Stimulated activated CD4-positive, alpha-beta T cell treated with anti-CD3 and anti-CD28 coated beads, Interleukin-1b, Interleukin-23, amount 100 ng/mL, for 48 hours (primary cell): Measurements from ENCODE around the gene GIMAP4.
"Not testable (repeated sequence)": the region's sequence is repeated elsewhere in the genome, so short reads cannot be mapped to it uniquely, and the experiment has no call there.

Experiments used
- DNase-seq: peaks from one replicate; pipeline ENCODE4 v3.0.0-alpha.2; 2020

The GIMAP4 gene

GRCh38 chr7:150567169-150567568 lies at the start of gene GIMAP4:
TSS of gene GIMAP4 (plus strand) at chr7:150567390. CDS start at chr7:150569902, 2,512 bp downstream.
- DNase-seq, result no peak

- no peak for DNase-seq
These were observed 47.9 kb upstream of the GIMAP4 start for GRCh38 chr7:150519310-150519709.

- DNase-seq, result peak; percentile 45
These were observed 47.0 kb upstream of the GIMAP4 start for GRCh38 chr7:150520145-150520544.

GRCh38 chr7:150522931-150523330 lies 44.3 kb upstream of the GIMAP4 start:
- not testable (repeated sequence) for DNase-seq

GRCh38 chr7:150524018-150524417 lies 43.2 kb upstream of the GIMAP4 start:
- peak; percentile 39 for DNase-seq

GRCh38 chr7:150531704-150532103 lies 35.5 kb upstream of the GIMAP4 start:
- DNase-seq, result no peak

GRCh38 chr7:150538259-150538658 lies 28.9 kb upstream of the GIMAP4 start:
- DNase-seq, result no peak

GRCh38 chr7:150553163-150553562 lies 14.0 kb upstream of the GIMAP4 start:
- no peak for DNase-seq

GRCh38 chr7:150556521-150557138 lies 10.6 kb upstream of the GIMAP4 start:
- DNase-seq, result no peak

- no peak for DNase-seq
These were observed 6.7 kb upstream of the GIMAP4 start for GRCh38 chr7:150560486-150560885.

- no peak for DNase-seq
These were observed 4.3 kb upstream of the GIMAP4 start for GRCh38 chr7:150562919-150563318.

GRCh38 chr7:150564006-150564405 lies 3.2 kb upstream of the GIMAP4 start:
- no peak for DNase-seq

GRCh38 chr7:150564566-150564965 lies 2.6 kb upstream of the GIMAP4 start:
- DNase-seq, result no peak

GRCh38 chr7:150565239-150565638 lies 2.0 kb upstream of the GIMAP4 start:
- DNase-seq, result no peak

- DNase-seq, result no peak
These were observed 1.1 kb upstream of the GIMAP4 start for GRCh38 chr7:150566123-150566522.

GRCh38 chr7:150566572-150566971 lies 618 bp upstream of the GIMAP4 start:
- no peak for DNase-seq

GRCh38 chr7:150567871-150568301 lies 696 bp downstream of the GIMAP4 start:
- no peak for DNase-seq

GRCh38 chr7:150568714-150569113 lies 1.5 kb downstream of the GIMAP4 start:
- DNase-seq, result no peak

GRCh38 chr7:150569245-150569955 lies 2.2 kb downstream of the GIMAP4 start:
- no peak for DNase-seq

GRCh38 chr7:150570556-150571465 lies 3.6 kb downstream of the GIMAP4 start:
- DNase-seq, result no peak

GRCh38 chr7:150572496-150572895 lies 5.3 kb downstream of the GIMAP4 start:
- DNase-seq, result no peak

- not testable (repeated sequence) for DNase-seq
These were observed 12.9 kb downstream of the GIMAP4 start for GRCh38 chr7:150579979-150580637.
